ENCODE data around the gene WDR93.
"Not testable (repeated sequence)": the region's sequence is repeated elsewhere in the genome, so short reads cannot be mapped to it uniquely, and the experiment has no call there.

Gene WDR93

GRCh38 chr15:89664441-89665350 lies 25.9 kb upstream of the WDR93 start:
- no peak for DNase-seq

DNA sequence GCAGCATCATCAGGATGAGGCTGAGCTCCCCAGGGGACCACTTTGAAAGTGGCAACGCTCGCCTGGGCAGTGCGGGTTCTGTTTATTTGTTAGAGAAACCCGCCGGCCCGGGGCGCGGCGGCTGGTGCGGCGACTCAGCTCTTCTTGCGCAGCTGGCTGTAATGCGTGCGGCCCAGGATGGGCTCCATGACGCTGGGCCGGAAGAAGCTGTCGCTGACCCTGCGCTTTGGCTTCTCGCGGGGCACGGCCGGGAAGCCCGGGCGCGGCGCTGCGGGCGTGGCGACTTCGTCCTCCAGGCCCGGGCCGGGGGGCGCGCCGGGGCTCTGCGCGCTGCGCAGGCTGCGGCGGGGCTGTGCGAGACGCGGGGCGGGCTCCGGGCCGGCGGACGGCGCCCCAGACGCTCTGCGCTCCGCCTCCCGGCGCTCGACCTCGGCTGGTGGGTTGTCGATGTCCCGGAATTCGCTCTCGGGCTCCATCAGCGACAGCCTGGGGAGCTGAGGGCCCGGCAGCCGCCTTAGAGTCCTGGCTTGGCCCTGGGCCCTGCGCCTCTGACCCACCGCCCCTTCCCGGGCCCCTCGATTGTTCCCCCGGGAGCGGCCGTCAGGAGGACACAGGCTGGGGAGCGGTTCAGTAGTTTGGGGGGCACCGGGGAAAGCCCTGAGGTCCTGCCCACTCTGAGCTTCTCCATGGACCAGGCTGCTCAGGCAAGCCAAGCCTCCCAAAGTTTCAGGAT lies 25.0 kb upstream of the WDR93 start:
- no peak for DNase-seq

- no peak for DNase-seq
Observed at GRCh38 chr15:89666184-89666857, 24.3 kb upstream of the WDR93 start.

- DNase-seq = no peak
Observed at GRCh38 chr15:89666858-89667705, 23.5 kb upstream of the WDR93 start.

DNA sequence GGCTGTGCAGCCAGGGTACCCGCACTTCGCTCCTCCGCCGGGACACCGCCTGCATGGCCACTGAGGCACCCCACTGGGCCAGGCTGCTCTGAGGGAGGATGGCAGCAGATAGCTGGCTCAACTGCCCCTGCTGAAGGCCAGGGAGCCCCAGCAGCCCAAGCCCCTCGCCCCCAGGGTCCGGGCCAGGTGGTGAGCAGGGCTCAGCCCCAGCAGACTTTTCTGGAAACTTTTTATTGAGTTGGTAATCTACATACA lies 23.0 kb upstream of the WDR93 start:
- DNase-seq = no peak

GRCh38 chr15:89668171-89668570 lies 22.4 kb upstream of the WDR93 start:
- no peak for DNase-seq

- no peak for DNase-seq
Observed at GRCh38 chr15:89669309-89669865, 21.2 kb upstream of the WDR93 start.

GRCh38 chr15:89669941-89670340 lies 20.7 kb upstream of the WDR93 start:
- no peak for DNase-seq

DNA sequence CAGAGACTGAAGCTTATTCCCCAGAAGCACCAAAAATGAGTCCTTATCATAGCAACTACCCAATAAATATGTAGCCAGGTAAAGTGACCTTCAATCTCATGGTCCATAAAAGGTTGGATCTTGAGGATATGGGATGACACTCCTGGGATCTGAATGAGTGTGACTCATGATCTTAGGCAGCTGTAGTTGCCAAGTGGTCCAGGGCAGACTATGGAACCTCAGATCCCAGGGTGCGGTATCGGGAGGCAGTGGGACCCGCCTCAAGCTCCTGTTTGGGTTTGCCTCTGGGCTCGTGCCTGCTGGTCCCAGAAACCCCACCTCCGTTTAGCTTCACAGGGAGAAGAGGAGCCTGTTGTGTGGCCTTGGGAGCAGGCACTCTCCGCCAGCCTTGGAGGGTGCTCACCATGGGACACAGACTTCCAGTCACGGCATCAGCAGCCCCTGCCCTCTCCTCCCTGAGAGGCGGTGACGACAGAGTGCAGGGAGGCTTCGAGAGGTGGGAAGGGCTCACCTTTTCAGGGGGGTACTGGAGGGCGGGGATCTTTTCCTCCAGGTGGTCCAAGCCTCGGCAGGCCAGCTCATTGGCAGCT lies 19.5 kb upstream of the WDR93 start:
- no peak for DNase-seq

DNA sequence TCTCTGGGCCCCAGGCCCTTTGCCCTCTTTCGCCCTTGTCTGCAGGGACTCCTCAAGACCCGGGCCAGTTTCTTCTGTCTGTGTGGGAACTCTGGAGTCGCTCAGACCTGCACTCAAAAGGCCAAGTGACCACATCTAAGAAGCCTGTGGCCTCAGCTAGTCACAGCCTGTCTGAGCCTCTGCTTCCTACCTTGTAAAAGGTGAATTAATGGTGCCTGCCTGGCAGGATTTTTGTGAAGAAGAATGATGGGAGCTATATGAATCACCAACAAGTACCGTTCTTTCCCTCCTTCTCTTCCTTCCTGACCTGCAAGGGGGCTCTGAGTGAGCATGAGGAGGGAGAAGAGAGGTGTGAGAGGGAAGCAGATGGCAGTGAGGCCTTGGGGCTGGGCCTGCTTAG lies 18.9 kb upstream of the WDR93 start:
- no peak for DNase-seq

DNA sequence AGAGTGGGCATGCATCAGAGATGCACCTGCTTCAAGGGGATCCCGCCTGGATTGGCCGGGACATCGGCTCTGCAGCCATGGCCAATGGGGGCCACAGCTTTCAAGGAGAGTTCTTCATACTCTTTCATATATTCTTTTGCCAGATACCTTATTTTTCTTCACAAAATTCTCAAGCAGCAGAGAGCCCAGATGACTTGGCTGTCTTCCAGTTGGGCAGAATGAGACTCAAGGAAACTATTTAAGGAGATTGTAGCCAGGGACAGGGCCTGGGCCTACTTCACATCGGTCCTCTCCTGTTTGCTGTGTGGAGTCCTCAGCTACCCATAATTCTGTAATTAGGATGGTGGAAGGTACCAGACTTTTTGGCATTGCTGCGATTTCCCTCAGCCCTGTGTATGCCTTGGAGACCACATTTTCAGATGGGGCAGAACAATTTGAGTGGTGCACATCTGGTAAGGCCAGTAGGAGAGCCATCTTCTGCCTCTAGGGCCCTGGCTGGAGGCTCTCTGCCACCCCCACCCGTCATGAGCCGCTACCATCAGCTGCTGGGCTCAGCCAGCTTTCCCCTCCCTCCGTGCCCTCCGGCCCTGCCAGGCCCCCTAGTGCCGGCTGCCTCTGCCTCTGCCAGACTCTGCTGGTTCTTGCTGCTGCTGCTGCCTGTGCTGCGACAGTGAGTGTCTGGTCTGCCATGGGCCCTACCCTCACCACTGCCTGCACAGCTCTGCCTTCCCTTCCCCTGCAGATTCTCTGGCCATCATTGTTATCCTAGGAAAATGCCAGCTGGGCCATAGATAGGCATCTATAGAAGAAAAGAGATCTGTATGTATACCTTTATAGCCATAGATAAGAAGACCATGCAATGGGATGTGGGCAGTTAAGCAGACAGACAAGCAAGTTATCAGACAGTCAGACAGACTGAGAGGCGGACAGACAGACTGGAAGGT lies 18.1 kb upstream of the WDR93 start:
- no peak for DNase-seq

GRCh38 chr15:89673165-89673512 lies 17.5 kb upstream of the WDR93 start:
- no peak for DNase-seq

DNA sequence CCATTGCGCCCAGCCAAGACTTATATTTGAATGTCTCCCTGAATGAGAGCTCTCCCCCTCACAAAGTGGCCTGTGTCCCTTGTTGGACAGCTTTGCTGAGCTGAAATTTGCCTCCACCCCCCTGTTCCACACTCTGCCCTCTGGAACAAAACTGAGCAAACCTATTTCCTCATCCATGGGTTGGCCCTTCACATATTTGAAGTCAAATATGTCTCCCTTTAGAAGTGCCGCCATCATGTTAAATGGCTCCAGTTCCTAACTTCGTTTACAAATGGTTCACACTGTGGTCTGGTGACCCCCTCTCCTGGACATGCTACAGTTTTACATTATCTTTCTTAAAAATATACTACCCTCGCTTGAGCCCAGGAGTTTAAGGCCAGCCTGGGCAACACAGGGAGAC lies 16.1 kb upstream of the WDR93 start:
- no peak for DNase-seq

GRCh38 chr15:89675606-89676005 lies 15.0 kb upstream of the WDR93 start:
- DNase-seq = no peak

DNA sequence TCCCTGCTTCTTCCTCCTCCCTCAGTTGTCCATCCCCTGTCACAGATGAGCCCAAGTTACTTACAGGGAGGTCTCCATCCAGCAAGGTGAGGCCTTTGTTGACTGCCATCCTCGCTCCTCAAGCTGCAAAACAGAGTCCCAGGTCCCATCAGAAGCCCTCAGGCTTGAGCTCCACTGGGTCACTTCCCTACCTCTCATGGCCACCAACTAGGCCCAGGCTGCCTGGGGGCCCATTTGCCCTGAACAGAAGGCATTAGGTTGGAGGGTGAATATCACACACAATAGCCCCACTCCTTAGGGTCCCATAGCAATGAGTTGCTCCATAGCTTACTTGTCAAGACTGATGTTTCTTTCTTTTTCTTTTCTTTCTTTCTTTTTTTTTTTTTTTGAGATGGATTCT lies 13.2 kb upstream of the WDR93 start:
- DNase-seq = no peak

GRCh38 chr15:89679212-89679611 lies 11.4 kb upstream of the WDR93 start, which contains the start of gene PLIN1:
TSS of gene PLIN1 (minus strand) at chr15:89679367. CDS start at chr15:89677489, 1,878 bp downstream.
- DNase-seq = no peak

DNA sequence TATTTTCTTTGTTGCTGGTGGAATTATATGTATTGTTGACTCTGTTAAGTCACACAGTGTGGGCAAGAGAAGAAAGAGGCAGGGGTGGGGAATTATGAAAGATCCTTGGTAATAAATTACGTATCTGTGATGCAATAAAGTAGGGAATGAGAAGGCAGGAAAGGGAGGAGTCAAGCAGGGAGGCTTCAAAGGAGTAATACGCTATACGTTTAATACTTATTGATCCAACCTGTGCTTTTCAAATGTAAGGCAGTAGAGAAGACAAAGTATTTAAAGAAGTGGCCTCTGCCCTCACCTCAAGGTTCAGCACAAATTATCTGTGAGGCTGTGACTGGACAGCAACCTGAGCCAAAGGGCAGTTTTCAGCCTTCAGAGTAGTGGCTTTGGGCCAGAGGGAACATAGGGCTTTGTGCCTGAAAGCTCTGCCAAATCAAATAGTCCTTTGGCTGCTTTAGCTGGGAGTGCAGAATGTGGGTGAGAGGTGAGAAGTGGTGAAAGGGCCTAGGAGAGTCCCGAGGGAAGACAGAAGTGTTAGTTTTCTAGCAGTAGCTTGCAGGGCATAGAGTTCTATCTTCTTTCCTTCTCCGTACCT lies 10.2 kb upstream of the WDR93 start:
- no peak for DNase-seq

- no peak for DNase-seq
Observed at GRCh38 chr15:89681146-89681545, 9.5 kb upstream of the WDR93 start.

- no peak for DNase-seq
Observed at GRCh38 chr15:89685995-89686394, 4.6 kb upstream of the WDR93 start.

GRCh38 chr15:89686522-89686921 lies 4.1 kb upstream of the WDR93 start:
- no peak for DNase-seq

GRCh38 chr15:89689930-89690275 lies 708 bp upstream of the WDR93 start:
- DNase-seq = not testable (repeated sequence)

Data from activated naive CD4-positive, alpha-beta T cell treated with Interleukin-2 at 50 U/mL for 16 hours (primary cell).